GM12865 (cell line): Measurements from ENCODE around the gene MOAP1.
"Not testable (repeated sequence)": the region's sequence is repeated elsewhere in the genome, so short reads cannot be mapped to it uniquely, and the experiment has no call there.

Source experiments
- DNase-seq: peaks from one replicate; pipeline ENCODE4 v3.0.0; 2010; ENCODE audit warnings: low read depth
- H3K4me3 ChIP-seq: 2 replicates; pipeline ENCODE4 v1.5.1; 2011; ENCODE audit warnings: mild to moderate bottlenecking, low read depth, low read length, control low read depth
- CTCF ChIP-seq: IDR thresholded peaks from 2 replicates; pipeline ENCODE4 v1.5.1; 2011; ENCODE audit warnings: low read length, control low read depth, low read depth, inconsistent platforms; ENCODE audit not compliant: insufficient read depth; ENCODE audit errors: missing control alignments

The MOAP1 gene

DNA sequence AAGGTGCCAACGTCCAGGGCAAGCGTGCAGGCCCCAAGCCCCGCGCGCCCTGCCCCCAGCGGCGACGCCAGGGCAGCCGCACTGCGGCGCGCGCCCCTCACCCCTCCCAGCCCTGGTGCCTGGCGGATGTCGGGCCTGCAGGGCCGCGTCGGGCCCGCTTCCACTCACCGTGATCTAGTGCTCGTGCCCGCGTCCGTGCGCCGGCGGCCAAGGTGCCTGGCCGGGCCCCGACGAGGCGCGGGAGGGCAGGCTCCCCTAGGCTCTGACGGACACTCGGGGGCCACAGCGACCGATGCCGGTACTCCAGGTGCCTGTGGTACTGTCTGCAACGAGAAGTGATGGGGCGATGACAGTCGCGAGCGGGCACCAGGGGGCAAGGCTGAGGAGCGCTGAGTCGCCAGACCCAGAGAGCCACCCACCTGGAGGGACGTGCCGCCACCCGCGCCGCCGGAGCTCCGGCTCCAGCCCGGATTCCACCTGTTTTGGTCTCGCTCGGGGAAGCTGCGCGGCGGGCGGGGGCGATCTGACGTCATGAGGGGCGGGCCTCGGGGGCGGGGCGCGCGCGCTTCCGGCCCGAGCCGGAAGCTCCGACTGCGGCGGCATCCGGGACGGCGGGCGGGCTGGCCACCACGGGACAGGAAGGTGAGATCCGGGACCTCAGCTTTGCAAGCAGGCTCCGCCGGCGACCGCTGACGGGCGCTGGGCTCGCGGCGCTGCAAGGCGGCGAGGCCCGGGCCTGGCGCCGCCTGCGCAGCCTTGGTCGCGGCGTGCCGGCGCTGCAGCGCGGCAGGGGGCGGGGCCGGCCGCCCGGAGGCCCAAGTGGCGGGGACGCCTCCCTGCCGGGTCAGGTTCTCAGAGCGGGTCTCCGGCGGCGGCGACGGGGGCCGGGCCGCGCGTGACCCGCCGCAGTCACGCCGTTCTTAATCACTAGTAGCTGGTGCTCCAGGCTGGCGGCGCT is at the start of gene MOAP1, which contains the start of gene LYSET:
MOAP1 (minus strand) TSS at position 507 of the 958 bp plus-strand sequence. CDS start 655 bp downstream, outside the sequence.
LYSET (plus strand) TSS at position 927 of the 958 bp plus-strand sequence. CDS start 89 bp downstream, outside the sequence.
- peak; percentile 39 for TF ChIP-seq CTCF
- H3K4me3 ChIP-seq, result peak within 1 kb of the TSS; percentile 96
- peak; percentile 97 for DNase-seq

DNA sequence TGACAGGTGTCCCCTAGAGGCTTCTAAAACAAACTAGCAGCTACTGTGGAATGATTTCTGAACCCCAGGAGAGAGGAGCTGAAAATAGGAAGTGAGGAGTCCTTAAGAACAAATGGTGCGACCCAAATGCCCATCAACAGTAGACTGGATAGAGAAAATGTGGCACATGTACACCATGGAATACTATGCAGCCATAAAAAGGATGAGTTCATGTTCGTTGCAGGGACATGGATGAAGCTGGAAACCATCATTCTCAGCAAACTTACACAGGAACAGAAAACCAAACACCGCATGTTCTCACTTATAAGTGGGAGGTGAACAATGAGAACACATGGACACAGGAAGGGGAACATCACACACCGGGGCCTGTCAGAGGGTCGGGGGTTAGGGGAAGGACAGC is 48.4 kb upstream of the MOAP1 start:
- not testable (repeated sequence) for H3K4me3 ChIP-seq, DNase-seq

DNA sequence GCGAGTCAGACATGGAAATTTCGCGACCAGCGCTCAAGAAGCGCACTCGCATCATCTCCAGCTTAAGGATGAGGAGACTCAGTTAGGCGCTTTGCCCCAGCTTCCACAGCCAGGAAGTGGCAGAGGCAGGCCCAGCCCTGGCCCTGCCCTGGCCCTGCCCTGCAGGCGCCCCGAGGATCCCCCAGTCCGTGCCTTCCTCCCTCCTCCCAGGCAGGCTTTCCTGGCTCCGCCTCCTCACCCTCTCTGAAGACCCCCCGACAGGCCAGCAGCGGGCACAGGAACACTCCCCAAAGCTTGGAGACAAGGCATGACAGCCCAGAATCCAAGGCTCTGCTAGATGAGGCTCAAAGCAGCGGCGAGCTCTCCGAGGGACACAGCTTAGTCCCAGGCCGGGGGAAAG is 47.5 kb upstream of the MOAP1 start:
- no peak overlapping the region for H3K4me3 ChIP-seq
- DNase-seq, result no peak
- TF ChIP-seq CTCF, result no peak

GRCh38 chr14:93231129-93231979 is 46.7 kb upstream of the MOAP1 start:
- no peak for TF ChIP-seq CTCF
- H3K4me3 ChIP-seq, result peak overlapping the region; percentile 28
- no peak for DNase-seq

DNA sequence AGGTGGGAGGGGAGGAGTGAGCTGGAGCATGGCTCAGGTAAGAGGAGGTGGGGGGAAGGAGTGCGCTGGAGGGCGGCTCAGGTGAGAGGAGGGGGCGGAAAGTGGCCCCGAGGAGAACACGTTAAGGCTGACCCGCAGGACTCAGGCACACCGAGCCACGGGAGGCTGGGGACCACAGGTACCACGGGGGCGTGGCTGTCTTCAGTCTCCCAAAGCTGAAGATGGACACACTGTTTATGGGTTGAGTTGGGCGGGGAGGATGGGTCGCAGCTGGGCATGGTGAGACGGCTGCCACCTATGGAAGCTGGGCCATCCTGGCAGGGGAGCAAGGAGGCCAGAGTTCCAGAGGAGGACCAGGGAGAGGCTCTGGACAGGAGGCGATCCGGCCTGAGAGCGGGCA is 45.8 kb upstream of the MOAP1 start:
- DNase-seq, result no peak
- no peak for TF ChIP-seq CTCF
- no peak overlapping the region for H3K4me3 ChIP-seq

DNA sequence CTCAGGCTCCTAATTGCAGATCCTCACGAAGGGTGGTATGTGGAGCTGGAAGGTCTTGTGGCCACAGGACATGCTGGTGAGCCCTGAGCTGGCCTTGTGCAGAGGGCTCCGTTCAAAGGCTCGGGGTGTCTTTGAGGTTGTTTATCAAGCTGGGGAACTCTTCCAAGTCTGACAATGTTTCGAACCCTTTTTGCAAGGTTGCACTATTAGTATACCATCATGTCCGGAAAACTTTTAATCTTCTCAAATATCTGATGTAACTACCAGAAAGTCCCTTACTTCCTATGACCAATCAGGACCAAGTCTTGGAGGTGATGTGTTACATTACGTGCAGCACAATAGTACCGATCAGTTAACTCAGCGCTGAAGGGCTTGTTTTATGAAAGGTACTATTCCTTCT is 43.9 kb upstream of the MOAP1 start:
- no peak for DNase-seq
- no peak for TF ChIP-seq CTCF
- H3K4me3 ChIP-seq, result no peak overlapping the region

GRCh38 chr14:93223565-93223964 is 38.9 kb upstream of the MOAP1 start:
- DNase-seq, result no peak
- H3K4me3 ChIP-seq, result no peak overlapping the region
- TF ChIP-seq CTCF, result no peak
